Natural killer cell (primary cell): ENCODE measurements around the gene LIPE. TPM values are rescaled to one million over a fixed set of nuclear protein-coding genes. Genes with fewer than 3 reads are reported as not detected.

Experiments used
- ATAC-seq, 3 donors: fragments of 150-1000 bp in 2 of 3; fragments of 200-7000 bp in 1 of 3; cut with Tn5 transposase; 1 replicate in 1 of 3; 2 replicates in 2 of 3; pipeline ENCODE4 v1.10.0; 2021; ENCODE audit warnings: mild to moderate bottlenecking in 2 of 3, moderate library complexity in 2 of 3
- DNase-seq, 2 donors: peaks; one replicate each; pipeline versions ENCODE4 v3.0.0 to v3.0.0-alpha.2; 2013 to 2021; ENCODE audit warnings: mixed read lengths in 1 of 2
- H3K27ac ChIP-seq: one replicate; pipeline ENCODE4 v1.5.1; 2013; ENCODE audit warnings: mild to moderate bottlenecking, low read length
- H3K27me3 ChIP-seq: one replicate; pipeline ENCODE4 v1.6.1; 2013; ENCODE audit warnings: low read length; ENCODE audit not compliant: control insufficient read depth, insufficient read depth
- H3K36me3 ChIP-seq: one replicate; pipeline ENCODE4 v1.6.1; 2013; ENCODE audit warnings: low read length; ENCODE audit not compliant: control insufficient read depth, insufficient read depth
- H3K4me1 ChIP-seq: one replicate; pipeline ENCODE4 v1.6.1; 2013; ENCODE audit warnings: low read length; ENCODE audit not compliant: control insufficient read depth, insufficient read depth
- H3K4me3 ChIP-seq: one replicate; pipeline ENCODE4 v1.5.1; 2013; ENCODE audit warnings: low read length
- H3K9me3 ChIP-seq: one replicate; pipeline ENCODE4 v1.6.1; 2013; ENCODE audit warnings: low read length; ENCODE audit not compliant: control insufficient read depth, insufficient read depth
- H3K27ac Mint-ChIP-seq, 2 donors: one replicate each; pipeline ENCODE4 v1.8.0; 2022; ENCODE audit warnings: mild to moderate bottlenecking in 2 of 2, mixed read lengths in 2 of 2, moderate library complexity in 1 of 2
- H3K27me3 Mint-ChIP-seq, 2 donors: one replicate each; pipeline ENCODE4 v1.8.0; 2022; ENCODE audit warnings: low read depth in 2 of 2, mixed read lengths in 2 of 2
- H3K36me3 Mint-ChIP-seq: one replicate; pipeline ENCODE4 v1.8.0; 2022; ENCODE audit warnings: mixed read lengths
- H3K4me1 Mint-ChIP-seq, 2 donors: one replicate each; pipeline ENCODE4 v1.8.0; 2022; ENCODE audit warnings: mixed read lengths in 2 of 2
- H3K4me3 Mint-ChIP-seq: one replicate; pipeline ENCODE4 v1.8.0; 2022; ENCODE audit warnings: mild to moderate bottlenecking, moderate library complexity, mixed read lengths
- H3K9me3 Mint-ChIP-seq, 2 donors: one replicate each; pipeline ENCODE4 v1.8.0; 2022; ENCODE audit warnings: mixed read lengths in 2 of 2
- WGBS: methylation state at CpG from one replicate; pipeline ENCODE4 v1.1.7; 2013; ENCODE audit warnings: missing lambda C conversion rate; ENCODE audit not compliant: insufficient coverage; 5-methylcytosine and 5-hydroxymethylcytosine counted together
- intact Hi-C: fragments of 100-400 bp; cut with micrococcal nuclease; formaldehyde crosslinking; loops from one replicate; pipeline ENCODE4 v1.14.2; 2022
- total RNA-seq, 4 donors: library from RNA; stranded (reverse); fragments of 120-200 nt in 1 of 4; gene quantifications; one replicate each; pipeline versions ENCODE4 v1.2.3 to v1.2.4, GENCODE V29; 2013 to 2022
- TF ChIP-seq, protein P1 (sequence below): fragments of 200-600 bp; IDR thresholded peaks from one replicate; pipeline ENCODE4 v1.8.0; 2022; ENCODE audit warnings: antibody characterized with exemption

LIPE gene
- total RNA-seq, 3 donors from 2014 or later (not counting 1 experiment from before 2014, with no cell fraction given), result 5.3 to 13.3 (median 11.7) TPM

DNA sequence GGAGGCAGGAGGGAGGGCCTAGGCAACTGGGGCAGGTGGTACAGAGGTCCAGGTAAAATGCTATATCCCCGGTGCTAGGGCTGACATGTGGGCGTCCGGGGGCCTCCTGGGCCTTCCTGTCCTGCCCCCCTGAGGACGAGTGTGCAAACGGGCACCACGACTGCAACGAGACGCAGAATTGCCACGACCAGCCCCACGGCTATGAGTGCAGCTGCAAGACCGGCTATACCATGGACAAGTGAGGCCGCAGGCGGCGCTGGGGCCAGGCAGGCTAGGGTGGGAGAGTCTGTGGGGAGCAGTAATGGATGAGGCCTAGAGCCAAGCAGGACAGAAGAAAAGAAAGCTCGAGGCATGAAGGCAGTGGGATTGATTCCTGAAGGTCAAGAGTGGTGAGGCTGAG, 58.4 kb downstream of the LIPE start:
- Histone ChIP-seq H3K27me3 (no peaks in the 10 kb centered on the region), H3K27ac (no peak overlapping the region), H3K9me3 (no peaks in the 10 kb centered on the region), H3K4me3 (no peak overlapping the region), H3K36me3 (no peaks in the 10 kb centered on the region), H3K4me1 (peaks cover 16% of the 10 kb centered on the region)
- Mint-ChIP-seq H3K4me1 (no peaks in the 10 kb centered on the region), H3K4me3 (no peak overlapping the region), H3K36me3 (peaks cover 3% of the 10 kb centered on the region), H3K27me3 (no peaks in the 10 kb centered on the region), H3K27ac (no peak overlapping the region), H3K9me3 (no peaks in the 10 kb centered on the region)
- DNase-seq (no peak), ATAC-seq (no peak)
- intact Hi-C loops, result no loop called here
- 91% methylated on average over 15 of the region's 15 CpGs for WGBS
- TF ChIP-seq, protein P1, sequence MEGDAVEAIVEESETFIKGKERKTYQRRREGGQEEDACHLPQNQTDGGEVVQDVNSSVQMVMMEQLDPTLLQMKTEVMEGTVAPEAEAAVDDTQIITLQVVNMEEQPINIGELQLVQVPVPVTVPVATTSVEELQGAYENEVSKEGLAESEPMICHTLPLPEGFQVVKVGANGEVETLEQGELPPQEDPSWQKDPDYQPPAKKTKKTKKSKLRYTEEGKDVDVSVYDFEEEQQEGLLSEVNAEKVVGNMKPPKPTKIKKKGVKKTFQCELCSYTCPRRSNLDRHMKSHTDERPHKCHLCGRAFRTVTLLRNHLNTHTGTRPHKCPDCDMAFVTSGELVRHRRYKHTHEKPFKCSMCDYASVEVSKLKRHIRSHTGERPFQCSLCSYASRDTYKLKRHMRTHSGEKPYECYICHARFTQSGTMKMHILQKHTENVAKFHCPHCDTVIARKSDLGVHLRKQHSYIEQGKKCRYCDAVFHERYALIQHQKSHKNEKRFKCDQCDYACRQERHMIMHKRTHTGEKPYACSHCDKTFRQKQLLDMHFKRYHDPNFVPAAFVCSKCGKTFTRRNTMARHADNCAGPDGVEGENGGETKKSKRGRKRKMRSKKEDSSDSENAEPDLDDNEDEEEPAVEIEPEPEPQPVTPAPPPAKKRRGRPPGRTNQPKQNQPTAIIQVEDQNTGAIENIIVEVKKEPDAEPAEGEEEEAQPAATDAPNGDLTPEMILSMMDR, result no peak

DNA sequence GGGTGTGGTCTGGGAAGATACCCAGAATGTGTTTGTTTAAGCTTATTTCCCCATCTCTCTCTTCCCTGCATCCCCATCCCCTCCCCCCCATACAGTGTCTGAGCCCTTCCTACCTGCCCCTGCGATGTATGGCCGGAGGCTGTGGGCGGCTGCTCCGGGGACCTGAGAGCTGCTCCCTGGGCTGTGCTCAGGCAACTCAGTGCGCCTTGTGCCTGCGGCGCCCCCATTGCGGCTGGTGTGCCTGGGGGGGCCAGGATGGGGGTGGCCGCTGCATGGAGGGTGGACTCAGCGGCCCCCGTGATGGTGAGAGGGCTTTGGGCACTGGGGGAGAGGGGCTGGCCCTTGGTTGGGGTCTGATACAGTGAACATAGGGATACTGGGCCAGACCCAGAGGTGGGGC, 58.8 kb downstream of the LIPE start:
- Mint-ChIP-seq H3K36me3 (peaks cover 6% of the 10 kb centered on the region), H3K27ac (no peak overlapping the region), H3K4me3 (no peak overlapping the region), H3K9me3 (no peaks in the 10 kb centered on the region), H3K27me3 (no peaks in the 10 kb centered on the region), H3K4me1 (no peaks in the 10 kb centered on the region)
- no peak for DNase-seq
- TF ChIP-seq, protein P1, result no peak
- H3K4me1 ChIP-seq, result peaks cover 16% of the 10 kb centered on the region
- no peaks in the 10 kb centered on the region for H3K9me3 ChIP-seq
- no peak for ATAC-seq
- intact Hi-C loops, result no loop called here
- no peak overlapping the region for H3K27ac ChIP-seq
- H3K36me3 ChIP-seq, result no peaks in the 10 kb centered on the region
- H3K27me3 ChIP-seq, result no peaks in the 10 kb centered on the region
- no peak overlapping the region for H3K4me3 ChIP-seq
- WGBS, result 97% methylated on average over 11 of the region's 11 CpGs

DNA sequence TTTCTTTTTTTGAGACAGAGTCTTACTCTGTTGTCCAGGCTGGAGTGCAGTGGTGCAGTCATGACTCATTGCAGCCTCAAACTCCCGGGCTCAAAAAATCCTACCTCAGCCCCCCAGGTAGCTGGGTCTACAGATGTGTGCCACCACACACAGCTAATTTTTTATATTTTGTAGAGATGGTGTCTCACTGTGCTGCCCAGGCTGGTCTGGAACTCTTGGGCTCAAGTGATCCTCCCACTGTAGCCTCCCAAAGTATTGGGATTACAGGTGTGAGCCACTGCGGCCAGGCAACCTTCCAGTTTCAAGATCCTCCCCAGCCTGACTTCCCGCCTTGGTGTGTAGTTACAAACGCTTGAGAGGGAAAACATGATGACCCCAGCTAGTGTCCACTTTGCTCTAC, 59.3 kb downstream of the LIPE start:
- ATAC-seq (no peak), DNase-seq (no peak)
- Histone ChIP-seq H3K27ac (no peak overlapping the region), H3K27me3 (no peaks in the 10 kb centered on the region), H3K9me3 (no peaks in the 10 kb centered on the region), H3K4me1 (peaks cover 21% of the 10 kb centered on the region), H3K36me3 (no peaks in the 10 kb centered on the region), H3K4me3 (no peak overlapping the region)
- H3K27ac Mint-ChIP-seq, result no peak overlapping the region
- no peaks in the 10 kb centered on the region for H3K27me3 Mint-ChIP-seq
- TF ChIP-seq, protein P1, result no peak
- peaks cover 6% of the 10 kb centered on the region for H3K36me3 Mint-ChIP-seq
- H3K4me3 Mint-ChIP-seq, result no peak overlapping the region
- no peaks in the 10 kb centered on the region for H3K4me1 Mint-ChIP-seq
- 93% methylated on average over 4 of the region's 4 CpGs for WGBS
- intact Hi-C loops, result no loop called here
- no peaks in the 10 kb centered on the region for H3K9me3 Mint-ChIP-seq

DNA sequence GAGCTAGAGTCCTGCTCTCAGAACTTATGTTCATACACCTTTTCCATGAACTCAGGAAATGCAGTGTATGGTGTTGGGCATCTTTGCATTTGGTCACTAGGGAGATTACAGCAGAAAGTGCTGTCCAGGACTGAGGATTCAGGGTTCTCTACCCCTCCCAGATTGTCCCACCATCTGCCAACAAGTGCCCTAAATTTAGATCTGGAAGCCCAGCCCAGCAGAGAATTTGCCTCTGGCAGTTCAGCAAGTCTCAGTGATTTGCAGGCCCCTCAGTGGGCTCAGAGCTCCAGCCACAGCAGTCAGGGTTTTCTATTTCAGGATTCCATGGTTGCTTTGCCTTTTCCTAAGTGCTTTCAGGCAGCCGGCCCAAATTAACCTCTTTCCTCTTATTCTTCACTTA, 60.5 kb downstream of the LIPE start:
- H3K9me3 ChIP-seq, result no peaks in the 10 kb centered on the region
- peaks cover 21% of the 10 kb centered on the region for H3K4me1 ChIP-seq
- H3K27ac ChIP-seq, result no peak overlapping the region
- Mint-ChIP-seq H3K36me3 (peaks cover 6% of the 10 kb centered on the region), H3K4me1 (no peaks in the 10 kb centered on the region), H3K27me3 (no peaks in the 10 kb centered on the region), H3K4me3 (no peak overlapping the region), H3K9me3 (no peaks in the 10 kb centered on the region), H3K27ac (no peak overlapping the region)
- 72% methylated on average over 1 of the region's 1 CpG for WGBS
- ATAC-seq, result no peak
- H3K4me3 ChIP-seq, result no peak overlapping the region
- TF ChIP-seq, protein P1, result no peak
- intact Hi-C loops, result no loop called here
- no peaks in the 10 kb centered on the region for H3K36me3 ChIP-seq
- H3K27me3 ChIP-seq, result no peaks in the 10 kb centered on the region
- no peak for DNase-seq
